Measurements from ENCODE around the gene FKBP1A.

Gene FKBP1A

GRCh38 chr20:1397710-1398109 is 4.9 kb upstream of the FKBP1A start:
- no peak for DNase-seq

GRCh38 chr20:1396702-1397101 is 3.8 kb upstream of the FKBP1A start:
- DNase-seq, result no peak
- H3K4me1 ChIP-seq, result no peaks in the 10 kb centered on the region
- no peaks in the 10 kb centered on the region for H3K9me3 ChIP-seq
- H3K36me3 ChIP-seq, result no peaks in the 10 kb centered on the region
- no peak for TF ChIP-seq CTCF (IDR thresholded peaks at IDR 0.05; ENCODE audit: low read depth, low read length)
- no peak overlapping the region for H3K4me3 ChIP-seq (ENCODE audit: low read depth, low read length)
- no peaks in the 10 kb centered on the region for H3K27me3 ChIP-seq

More at GRCh38 chr20:1397710-1398109, 4.9 kb upstream of the FKBP1A start:
- Histone ChIP-seq H3K27me3 (no peaks in the 10 kb centered on the region), H3K9me3 (no peaks in the 10 kb centered on the region), H3K36me3 (no peaks in the 10 kb centered on the region), H3K4me1 (no peaks in the 10 kb centered on the region), H3K4me3 (ENCODE audit: low read depth, low read length) (no peak overlapping the region)
- TF ChIP-seq CTCF (IDR thresholded peaks at IDR 0.05; ENCODE audit: low read depth, low read length), result no peak

- no peaks in the 10 kb centered on the region for H3K4me1 ChIP-seq
- no peak overlapping the region for H3K4me3 ChIP-seq (ENCODE audit: low read depth, low read length)
- H3K9me3 ChIP-seq, result no peaks in the 10 kb centered on the region
- DNase-seq, result no peak
- no peaks in the 10 kb centered on the region for H3K27me3 ChIP-seq
- TF ChIP-seq CTCF (IDR thresholded peaks at IDR 0.05; ENCODE audit: low read depth, low read length), result no peak
- H3K36me3 ChIP-seq, result no peaks in the 10 kb centered on the region
Measured at GRCh38 chr20:1396264-1396663, 3.4 kb upstream of the FKBP1A start.

- no peak for DNase-seq
- Histone ChIP-seq H3K27me3 (no peaks in the 10 kb centered on the region), H3K9me3 (no peaks in the 10 kb centered on the region), H3K4me3 (ENCODE audit: low read depth, low read length) (no peak overlapping the region), H3K36me3 (no peaks in the 10 kb centered on the region), H3K4me1 (no peaks in the 10 kb centered on the region)
- no peak for TF ChIP-seq CTCF (IDR thresholded peaks at IDR 0.05; ENCODE audit: low read depth, low read length)
Measured at GRCh38 chr20:1394686-1395085, 1.8 kb upstream of the FKBP1A start.

GRCh38 chr20:1393507-1393882 is 641 bp upstream of the FKBP1A start:
- Histone ChIP-seq H3K9me3 (no peaks in the 10 kb centered on the region), H3K27me3 (no peaks in the 10 kb centered on the region), H3K4me1 (no peaks in the 10 kb centered on the region), H3K36me3 (no peaks in the 10 kb centered on the region), H3K4me3 (ENCODE audit: low read depth, low read length) (peak overlapping the region; percentile 58)
- no peak for DNase-seq
- no peak for TF ChIP-seq CTCF (IDR thresholded peaks at IDR 0.05; ENCODE audit: low read depth, low read length)

- H3K9me3 ChIP-seq, result no peaks in the 10 kb centered on the region
- H3K4me3 ChIP-seq (ENCODE audit: low read depth, low read length), result peak overlapping the region; percentile 86
- DNase-seq, result no peak
- H3K36me3 ChIP-seq, result no peaks in the 10 kb centered on the region
- no peak for TF ChIP-seq CTCF (IDR thresholded peaks at IDR 0.05; ENCODE audit: low read depth, low read length)
- H3K4me1 ChIP-seq, result no peaks in the 10 kb centered on the region
- no peaks in the 10 kb centered on the region for H3K27me3 ChIP-seq
Measured at GRCh38 chr20:1392443-1392692, 486 bp downstream of the FKBP1A start.

All from BE2C (cell line).